PC-3 (cell line): ENCODE measurements around the gene RNF4.

ENCODE experiments used
- EZH2 ChIP-seq: fragments of 300-600 bp; sonication (generic); IDR thresholded peaks from one replicate; pipeline ENCODE4 v1.6.1; 2017; ENCODE audit warnings: antibody characterized with exemption, mild to moderate bottlenecking, low read length; ENCODE audit not compliant: unreplicated experiment
- EZH2phosphoT487 ChIP-seq: fragments of 300-600 bp; sonication (generic); IDR thresholded peaks from 2 replicates; pipeline ENCODE4 v1.6.1; 2018; ENCODE audit warnings: mild to moderate bottlenecking, antibody characterized with exemption, low read length, borderline replicate concordance
- TF ChIP-seq, protein P1 (sequence below): fragments of 300-600 bp; sonication (generic); conservative IDR thresholded peaks from 2 replicates; pipeline ENCODE4 v1.5.1; 2017; ENCODE audit warnings: antibody characterized with exemption, low read depth, mild to moderate bottlenecking, low read length

DNA sequence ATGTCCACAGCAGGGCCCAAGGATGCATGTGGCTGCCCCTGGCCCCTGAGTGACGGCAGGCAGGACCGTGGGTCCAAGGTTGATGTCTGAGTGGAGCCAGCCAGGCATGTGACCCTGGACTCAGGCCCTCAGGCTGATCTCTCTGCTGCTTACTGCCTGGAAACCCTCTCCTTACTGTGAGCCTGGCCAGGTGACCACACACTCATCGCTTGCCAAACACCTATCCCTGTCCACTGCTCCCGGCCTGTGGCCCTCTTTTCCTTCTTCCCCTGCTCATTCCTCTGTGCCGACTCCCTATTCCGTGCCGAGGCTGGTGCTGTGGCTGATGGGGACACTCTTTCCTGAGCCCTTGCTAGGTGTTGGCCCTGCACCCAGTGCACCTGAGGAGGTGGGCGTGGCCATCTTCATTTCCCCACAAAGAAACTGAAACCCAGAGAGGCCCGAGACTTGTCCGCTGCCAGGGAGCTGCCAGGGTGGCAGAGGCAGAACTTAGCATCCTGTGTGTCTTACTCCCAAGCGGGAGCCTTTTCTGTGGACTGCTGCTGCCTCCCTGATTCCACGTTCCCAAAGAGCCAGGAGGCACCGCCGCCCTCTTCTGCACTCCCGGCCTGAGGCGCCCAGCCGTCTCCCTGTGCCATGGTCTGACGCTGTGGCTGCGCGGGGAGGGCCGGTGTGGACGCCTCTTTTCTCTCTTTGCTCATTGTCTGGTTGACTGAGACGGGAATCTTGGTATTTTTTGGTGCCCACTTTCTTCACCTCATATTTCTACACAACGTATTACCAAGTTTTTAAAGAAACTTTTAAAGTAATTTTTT is 11.2 kb upstream of the RNF4 start:
- TF ChIP-seq, protein P1, sequence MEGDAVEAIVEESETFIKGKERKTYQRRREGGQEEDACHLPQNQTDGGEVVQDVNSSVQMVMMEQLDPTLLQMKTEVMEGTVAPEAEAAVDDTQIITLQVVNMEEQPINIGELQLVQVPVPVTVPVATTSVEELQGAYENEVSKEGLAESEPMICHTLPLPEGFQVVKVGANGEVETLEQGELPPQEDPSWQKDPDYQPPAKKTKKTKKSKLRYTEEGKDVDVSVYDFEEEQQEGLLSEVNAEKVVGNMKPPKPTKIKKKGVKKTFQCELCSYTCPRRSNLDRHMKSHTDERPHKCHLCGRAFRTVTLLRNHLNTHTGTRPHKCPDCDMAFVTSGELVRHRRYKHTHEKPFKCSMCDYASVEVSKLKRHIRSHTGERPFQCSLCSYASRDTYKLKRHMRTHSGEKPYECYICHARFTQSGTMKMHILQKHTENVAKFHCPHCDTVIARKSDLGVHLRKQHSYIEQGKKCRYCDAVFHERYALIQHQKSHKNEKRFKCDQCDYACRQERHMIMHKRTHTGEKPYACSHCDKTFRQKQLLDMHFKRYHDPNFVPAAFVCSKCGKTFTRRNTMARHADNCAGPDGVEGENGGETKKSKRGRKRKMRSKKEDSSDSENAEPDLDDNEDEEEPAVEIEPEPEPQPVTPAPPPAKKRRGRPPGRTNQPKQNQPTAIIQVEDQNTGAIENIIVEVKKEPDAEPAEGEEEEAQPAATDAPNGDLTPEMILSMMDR: no peak
- no peak for TF ChIP-seq EZH2
- TF ChIP-seq EZH2phosphoT487: no peak
